ENCODE measurements around the gene RPS6KA3.

DNA sequence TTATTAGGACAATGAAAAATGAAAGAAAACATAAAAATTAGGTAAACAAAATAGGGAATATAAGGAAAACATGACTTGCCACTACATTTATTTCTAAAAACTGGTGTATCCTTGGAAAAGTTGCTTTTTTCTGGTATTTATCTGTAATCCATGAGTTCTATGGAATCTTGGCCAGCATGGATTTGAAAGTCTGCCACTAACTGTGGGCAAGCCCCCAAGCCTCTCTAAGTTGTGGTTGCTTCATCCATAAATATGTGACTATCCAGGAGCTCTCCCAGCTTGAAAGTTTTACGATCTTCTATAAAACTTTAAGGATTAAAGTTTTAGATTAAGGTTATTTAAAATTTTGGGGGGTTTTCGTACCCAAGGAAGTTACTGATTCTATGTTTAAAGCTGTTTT, 21.8 kb downstream of the RPS6KA3 start:
- TF ChIP-seq, protein P1, sequence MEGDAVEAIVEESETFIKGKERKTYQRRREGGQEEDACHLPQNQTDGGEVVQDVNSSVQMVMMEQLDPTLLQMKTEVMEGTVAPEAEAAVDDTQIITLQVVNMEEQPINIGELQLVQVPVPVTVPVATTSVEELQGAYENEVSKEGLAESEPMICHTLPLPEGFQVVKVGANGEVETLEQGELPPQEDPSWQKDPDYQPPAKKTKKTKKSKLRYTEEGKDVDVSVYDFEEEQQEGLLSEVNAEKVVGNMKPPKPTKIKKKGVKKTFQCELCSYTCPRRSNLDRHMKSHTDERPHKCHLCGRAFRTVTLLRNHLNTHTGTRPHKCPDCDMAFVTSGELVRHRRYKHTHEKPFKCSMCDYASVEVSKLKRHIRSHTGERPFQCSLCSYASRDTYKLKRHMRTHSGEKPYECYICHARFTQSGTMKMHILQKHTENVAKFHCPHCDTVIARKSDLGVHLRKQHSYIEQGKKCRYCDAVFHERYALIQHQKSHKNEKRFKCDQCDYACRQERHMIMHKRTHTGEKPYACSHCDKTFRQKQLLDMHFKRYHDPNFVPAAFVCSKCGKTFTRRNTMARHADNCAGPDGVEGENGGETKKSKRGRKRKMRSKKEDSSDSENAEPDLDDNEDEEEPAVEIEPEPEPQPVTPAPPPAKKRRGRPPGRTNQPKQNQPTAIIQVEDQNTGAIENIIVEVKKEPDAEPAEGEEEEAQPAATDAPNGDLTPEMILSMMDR (IDR thresholded peaks at IDR 0.05; ENCODE audit: low read depth, low read length) = no peak
- no peak for TF ChIP-seq EZH2phosphoT487 (IDR thresholded peaks at IDR 0.05; ENCODE audit: low read depth)

All from OCI-LY3 (cell line).